Measurements from ENCODE around the gene WWC2.

DNA sequence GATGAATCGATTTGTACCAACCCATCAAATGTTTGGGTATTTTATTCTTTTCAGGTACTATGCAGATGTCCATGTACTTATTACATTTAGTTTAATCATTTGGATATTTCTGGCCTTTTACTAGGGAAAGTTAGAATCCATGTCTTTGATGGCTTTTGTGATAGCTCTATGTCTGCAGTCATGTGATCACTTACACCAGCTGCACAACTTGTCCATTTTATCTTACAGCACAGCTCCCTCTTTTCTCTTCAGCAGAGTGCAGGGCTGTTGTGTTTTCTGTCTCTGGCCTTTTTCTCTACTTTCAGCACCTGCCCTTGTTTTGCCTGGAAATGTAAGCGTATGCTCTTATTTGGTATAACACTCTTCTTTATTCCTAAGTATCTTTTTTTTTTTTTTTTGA, 30.6 kb downstream of the WWC2 start:
- TF ChIP-seq, protein P1, sequence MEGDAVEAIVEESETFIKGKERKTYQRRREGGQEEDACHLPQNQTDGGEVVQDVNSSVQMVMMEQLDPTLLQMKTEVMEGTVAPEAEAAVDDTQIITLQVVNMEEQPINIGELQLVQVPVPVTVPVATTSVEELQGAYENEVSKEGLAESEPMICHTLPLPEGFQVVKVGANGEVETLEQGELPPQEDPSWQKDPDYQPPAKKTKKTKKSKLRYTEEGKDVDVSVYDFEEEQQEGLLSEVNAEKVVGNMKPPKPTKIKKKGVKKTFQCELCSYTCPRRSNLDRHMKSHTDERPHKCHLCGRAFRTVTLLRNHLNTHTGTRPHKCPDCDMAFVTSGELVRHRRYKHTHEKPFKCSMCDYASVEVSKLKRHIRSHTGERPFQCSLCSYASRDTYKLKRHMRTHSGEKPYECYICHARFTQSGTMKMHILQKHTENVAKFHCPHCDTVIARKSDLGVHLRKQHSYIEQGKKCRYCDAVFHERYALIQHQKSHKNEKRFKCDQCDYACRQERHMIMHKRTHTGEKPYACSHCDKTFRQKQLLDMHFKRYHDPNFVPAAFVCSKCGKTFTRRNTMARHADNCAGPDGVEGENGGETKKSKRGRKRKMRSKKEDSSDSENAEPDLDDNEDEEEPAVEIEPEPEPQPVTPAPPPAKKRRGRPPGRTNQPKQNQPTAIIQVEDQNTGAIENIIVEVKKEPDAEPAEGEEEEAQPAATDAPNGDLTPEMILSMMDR (IDR thresholded peaks at IDR 0.05), result no peak
- no peak for TF ChIP-seq POLR2AphosphoS5 (IDR thresholded peaks at IDR 0.05)
